ENCODE data around the gene BCR. TPM values are rescaled to one million over a fixed set of nuclear protein-coding genes. Genes with fewer than 3 reads are reported as not detected.

Gene BCR
- total RNA-seq, 2 experiments from 2014 or later, result 60.0 to 64.8 TPM

DNA sequence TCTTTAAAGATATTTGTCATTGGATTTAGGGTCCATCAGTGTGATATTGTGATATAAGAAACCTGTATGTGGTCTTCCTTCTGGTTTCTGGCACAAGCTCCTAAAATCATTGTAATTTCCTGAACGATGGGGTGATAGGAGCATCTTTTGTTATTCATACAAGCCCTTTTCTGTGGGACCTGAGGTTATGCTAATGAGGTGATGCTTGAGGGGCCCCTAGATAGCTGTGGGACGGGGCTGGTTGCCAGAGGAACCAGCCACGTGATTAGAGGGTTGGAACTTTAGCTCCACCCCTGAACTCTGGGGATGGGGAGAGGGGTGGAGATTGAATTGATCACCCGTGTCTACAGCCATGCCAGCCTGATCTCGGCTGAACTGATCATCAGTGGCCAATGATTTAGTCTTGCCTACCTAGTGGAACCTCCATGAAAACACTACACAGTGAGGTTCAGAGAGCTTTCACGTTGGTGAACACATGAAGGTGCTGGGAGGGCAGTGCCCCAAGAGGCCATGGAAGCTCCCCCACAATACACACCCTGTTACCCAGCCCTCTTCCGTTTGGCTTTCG, 62.8 kb downstream of the BCR start:
- H3K4me3 ChIP-seq (ENCODE audit: low read length), result peak overlapping the region; percentile 34
- no peaks in the 10 kb centered on the region for H3K9me3 Mint-ChIP-seq
- DNase-seq (peak; percentile 45 to 90 (median 64)), ATAC-seq (ENCODE audit: poor library complexity) (peak; percentile 94)
- H3K4me3 Mint-ChIP-seq, result peak overlapping the region; percentile 70
- POLR2A ChIA-PET, result interaction anchor here (0.9 to 2.1 kb wide), 9 partner anchors 9 to 62 kb away, joined by 3 to 27 read pairs (median 7); partner anchors contain the start of gene BCR
- intact Hi-C loops (cut with DNase I, micrococcal nuclease), result loop anchor here (1.0 to 2.0 kb wide), 3 partner anchors 16 to 64 kb away; no protein-coding TSS in a partner anchor
- no peaks in the 10 kb centered on the region for H3K36me3 Mint-ChIP-seq (ENCODE audit: low read depth)
- no peaks in the 10 kb centered on the region for H3K27me3 Mint-ChIP-seq
- CTCF ChIA-PET, result interaction anchor here (0.6 to 2.2 kb wide), 10 partner anchors 9 to 484 kb away, joined by 3 to 9 read pairs (median 4); partner anchors contain the start of gene BCR
- peaks cover 91% of the 10 kb centered on the region for H3K4me1 ChIP-seq (ENCODE audit: insufficient read depth, low read length)
- H3K27ac Mint-ChIP-seq, result peak overlapping the region; percentile 91
- TF ChIP-seq, protein P1, sequence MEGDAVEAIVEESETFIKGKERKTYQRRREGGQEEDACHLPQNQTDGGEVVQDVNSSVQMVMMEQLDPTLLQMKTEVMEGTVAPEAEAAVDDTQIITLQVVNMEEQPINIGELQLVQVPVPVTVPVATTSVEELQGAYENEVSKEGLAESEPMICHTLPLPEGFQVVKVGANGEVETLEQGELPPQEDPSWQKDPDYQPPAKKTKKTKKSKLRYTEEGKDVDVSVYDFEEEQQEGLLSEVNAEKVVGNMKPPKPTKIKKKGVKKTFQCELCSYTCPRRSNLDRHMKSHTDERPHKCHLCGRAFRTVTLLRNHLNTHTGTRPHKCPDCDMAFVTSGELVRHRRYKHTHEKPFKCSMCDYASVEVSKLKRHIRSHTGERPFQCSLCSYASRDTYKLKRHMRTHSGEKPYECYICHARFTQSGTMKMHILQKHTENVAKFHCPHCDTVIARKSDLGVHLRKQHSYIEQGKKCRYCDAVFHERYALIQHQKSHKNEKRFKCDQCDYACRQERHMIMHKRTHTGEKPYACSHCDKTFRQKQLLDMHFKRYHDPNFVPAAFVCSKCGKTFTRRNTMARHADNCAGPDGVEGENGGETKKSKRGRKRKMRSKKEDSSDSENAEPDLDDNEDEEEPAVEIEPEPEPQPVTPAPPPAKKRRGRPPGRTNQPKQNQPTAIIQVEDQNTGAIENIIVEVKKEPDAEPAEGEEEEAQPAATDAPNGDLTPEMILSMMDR (IDR thresholded peaks at IDR 0.05), result no peak
- peaks cover 0 to 7% of the 10 kb centered on the region in 2 experiments for H3K9me3 ChIP-seq (ENCODE audit: control insufficient read depth in 1 of 2, insufficient read depth in 1 of 2, low read length in 2 of 2)
- H3K27ac ChIP-seq (ENCODE audit: low read depth in 1 of 2, low read length in 2 of 2), result peak overlapping the region; percentile 48 to 78
- H3K27me3 ChIP-seq (ENCODE audit: control insufficient read depth in 1 of 2, insufficient read depth in 2 of 2, low read length in 2 of 2), result no peaks in the 10 kb centered on the region
- H3K36me3 ChIP-seq (ENCODE audit: insufficient read depth, low read length), result no peaks in the 10 kb centered on the region
- peaks cover 88% of the 10 kb centered on the region for H3K4me1 Mint-ChIP-seq (ENCODE audit: low read depth)

DNA sequence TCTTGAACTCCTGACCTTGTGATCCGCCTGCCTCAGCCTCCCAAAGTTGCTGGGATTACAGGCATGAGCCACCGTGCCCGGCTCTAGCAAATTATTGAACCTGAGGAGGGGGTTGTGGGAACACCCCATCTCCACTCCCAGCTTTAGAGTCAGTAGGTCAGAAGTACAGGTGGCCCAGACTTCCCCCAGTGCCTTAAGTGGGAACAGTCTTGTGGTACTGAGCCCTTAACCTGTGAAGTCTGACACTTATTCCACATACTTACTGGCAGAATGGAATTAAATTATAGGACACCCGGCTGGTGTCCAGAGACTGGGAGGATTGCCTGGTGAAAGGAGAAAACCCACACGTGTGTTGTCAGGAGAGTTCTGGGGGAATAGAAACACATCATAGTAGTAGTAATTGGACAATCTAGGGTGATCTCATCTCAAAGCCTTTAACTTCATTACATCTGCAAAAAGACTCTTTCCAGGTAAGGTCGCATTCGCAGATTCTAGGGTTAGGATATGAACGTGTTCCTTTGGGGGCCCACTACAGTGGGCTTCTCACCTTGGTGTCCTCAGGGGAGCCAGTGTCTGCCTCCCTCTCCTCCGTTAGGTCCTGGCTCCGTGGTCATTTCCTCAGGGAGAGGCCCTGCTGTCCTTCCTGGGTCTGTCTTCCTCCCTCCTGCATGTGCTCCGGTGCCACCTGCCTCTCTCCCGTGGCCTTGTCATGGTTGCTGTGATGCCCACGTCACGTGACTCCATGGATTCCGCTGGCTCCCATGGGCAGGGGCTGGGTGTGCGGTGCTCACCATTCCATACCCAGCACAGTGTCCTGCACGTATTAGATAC, 63.8 kb downstream of the BCR start:
- no peak for ATAC-seq (ENCODE audit: poor library complexity)
- Histone ChIP-seq H3K9me3 (ENCODE audit: control insufficient read depth in 1 of 2, insufficient read depth in 1 of 2, low read length in 2 of 2) (peaks cover 0 to 2% of the 10 kb centered on the region in 2 experiments), H3K27me3 (ENCODE audit: control insufficient read depth in 1 of 2, insufficient read depth in 2 of 2, low read length in 2 of 2) (no peaks in the 10 kb centered on the region), H3K27ac (ENCODE audit: low read depth in 1 of 2, low read length in 2 of 2) (peak overlapping the region; percentile 44 to 78), H3K4me1 (ENCODE audit: insufficient read depth, low read length) (peaks cover 91% of the 10 kb centered on the region), H3K36me3 (ENCODE audit: insufficient read depth, low read length) (no peaks in the 10 kb centered on the region), H3K4me3 (ENCODE audit: low read length) (no peak overlapping the region)
- TF ChIP-seq, protein P1 (IDR thresholded peaks at IDR 0.05), result no peak
- POLR2A ChIA-PET, result interaction anchor here (0.9 to 2.1 kb wide), 7 partner anchors 11 to 63 kb away, joined by 3 to 27 read pairs (median 9); partner anchors contain the start of gene BCR
- peak overlapping the region; percentile 91 for H3K27ac Mint-ChIP-seq
- DNase-seq, result no peak
- H3K27me3 Mint-ChIP-seq, result no peaks in the 10 kb centered on the region
- CTCF ChIA-PET, result interaction anchor here (0.7 to 2.2 kb wide), 8 partner anchors 8 to 284 kb away, joined by 3 to 9 read pairs (median 4); partner anchors contain the start of gene BCR
- peaks cover 88% of the 10 kb centered on the region for H3K4me1 Mint-ChIP-seq (ENCODE audit: low read depth)
- no peaks in the 10 kb centered on the region for H3K36me3 Mint-ChIP-seq (ENCODE audit: low read depth)
- no peaks in the 10 kb centered on the region for H3K9me3 Mint-ChIP-seq
- intact Hi-C loops (cut with DNase I, micrococcal nuclease), result loop anchor here (1.0 to 2.0 kb wide), 3 partner anchors 17 to 65 kb away; no protein-coding TSS in a partner anchor
- H3K4me3 Mint-ChIP-seq, result peak overlapping the region; percentile 70

DNA sequence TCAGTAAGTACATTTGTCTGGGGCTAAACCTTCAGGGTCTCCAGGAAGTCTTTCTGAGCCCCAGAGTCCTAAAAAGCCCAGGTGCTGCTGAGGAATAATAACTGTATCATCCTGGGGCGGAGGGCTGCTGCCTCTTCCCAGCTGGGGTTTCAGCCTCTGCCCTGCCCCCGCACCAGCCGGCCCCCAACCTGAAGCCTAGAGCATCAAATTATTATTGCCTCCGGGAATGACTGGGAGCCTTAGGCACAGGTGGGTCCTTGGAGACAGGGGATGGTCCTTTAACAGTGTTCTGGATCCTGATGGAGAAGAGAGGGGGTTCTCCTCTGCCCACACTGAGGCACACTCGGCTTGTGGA, 64.4 kb downstream of the BCR start:
- Mint-ChIP-seq H3K27ac (peak overlapping the region; percentile 91), H3K36me3 (ENCODE audit: low read depth) (no peaks in the 10 kb centered on the region), H3K9me3 (no peaks in the 10 kb centered on the region), H3K4me3 (peak overlapping the region; percentile 12), H3K4me1 (ENCODE audit: low read depth) (peaks cover 87% of the 10 kb centered on the region), H3K27me3 (no peaks in the 10 kb centered on the region)
- intact Hi-C loops (cut with DNase I, micrococcal nuclease), result no loop called here
- no peak for DNase-seq
- Histone ChIP-seq H3K27me3 (ENCODE audit: control insufficient read depth in 1 of 2, insufficient read depth in 2 of 2, low read length in 2 of 2) (no peaks in the 10 kb centered on the region), H3K4me3 (ENCODE audit: low read length) (no peak overlapping the region), H3K27ac (ENCODE audit: low read depth in 1 of 2, low read length in 2 of 2) (peak overlapping the region in 1 of 2 donors; percentile 44), H3K36me3 (ENCODE audit: insufficient read depth, low read length) (no peaks in the 10 kb centered on the region), H3K9me3 (ENCODE audit: control insufficient read depth in 1 of 2, insufficient read depth in 1 of 2, low read length in 2 of 2) (no peaks in the 10 kb centered on the region), H3K4me1 (ENCODE audit: insufficient read depth, low read length) (peaks cover 91% of the 10 kb centered on the region)
- ChIA-PET CTCF (no interaction called here), POLR2A (interaction anchor here (1.2 kb wide), 1 partner anchor 11 kb away, joined by 3 read pairs; no protein-coding TSS in a partner anchor)
- ATAC-seq (ENCODE audit: poor library complexity), result no peak
- TF ChIP-seq, protein P1 (IDR thresholded peaks at IDR 0.05), result no peak
